ENCODE results near the gene GSE1. TPM values are rescaled to one million over a fixed set of nuclear protein-coding genes. Genes with fewer than 3 reads are reported as not detected.

The GSE1 gene
- total and polyA plus RNA-seq, 2 of the 13 experiments (the other 11 are each of a cell fraction or from before 2014, with no cell fraction given), result 16.1 to 31.2 TPM

DNA sequence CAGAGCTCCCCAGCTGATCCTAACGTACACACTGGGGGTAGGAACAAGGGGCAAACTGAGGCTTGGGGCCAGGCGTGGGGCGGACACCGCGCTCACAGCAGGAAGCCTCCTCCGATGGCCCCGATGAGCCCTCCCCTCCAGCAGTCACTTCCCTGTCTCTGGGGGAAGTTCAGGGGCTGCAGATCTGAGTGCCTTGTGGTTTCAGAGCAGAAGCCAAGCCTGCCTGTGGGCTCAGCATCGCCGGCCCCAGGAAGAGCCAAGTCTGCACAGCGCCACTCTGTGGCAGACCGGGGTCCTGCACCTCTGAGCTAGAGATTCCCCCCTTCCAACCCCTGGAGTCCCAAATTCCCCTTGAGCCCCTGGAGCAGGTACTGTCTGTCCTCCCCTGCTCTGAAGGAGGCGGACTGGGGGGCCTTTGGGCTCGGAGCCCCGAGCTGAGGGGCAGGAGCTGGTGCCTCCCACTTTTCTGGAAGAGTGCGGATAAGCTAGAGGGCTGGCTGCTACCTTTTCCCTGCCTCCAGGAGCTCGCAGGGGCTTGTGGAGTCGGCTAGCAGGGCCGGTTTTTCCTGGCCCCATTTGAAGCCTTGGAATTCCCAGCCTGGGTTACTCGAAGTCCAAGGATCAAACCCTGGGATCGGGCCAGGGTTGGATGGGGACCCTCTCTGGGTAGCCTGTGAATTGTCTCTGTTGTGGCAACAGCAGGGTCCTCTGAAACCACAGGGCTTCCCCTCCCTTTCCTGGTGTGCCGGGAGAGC is 2.9 kb downstream of the GSE1 start (continued):
- TF ChIP-seq, protein P1, sequence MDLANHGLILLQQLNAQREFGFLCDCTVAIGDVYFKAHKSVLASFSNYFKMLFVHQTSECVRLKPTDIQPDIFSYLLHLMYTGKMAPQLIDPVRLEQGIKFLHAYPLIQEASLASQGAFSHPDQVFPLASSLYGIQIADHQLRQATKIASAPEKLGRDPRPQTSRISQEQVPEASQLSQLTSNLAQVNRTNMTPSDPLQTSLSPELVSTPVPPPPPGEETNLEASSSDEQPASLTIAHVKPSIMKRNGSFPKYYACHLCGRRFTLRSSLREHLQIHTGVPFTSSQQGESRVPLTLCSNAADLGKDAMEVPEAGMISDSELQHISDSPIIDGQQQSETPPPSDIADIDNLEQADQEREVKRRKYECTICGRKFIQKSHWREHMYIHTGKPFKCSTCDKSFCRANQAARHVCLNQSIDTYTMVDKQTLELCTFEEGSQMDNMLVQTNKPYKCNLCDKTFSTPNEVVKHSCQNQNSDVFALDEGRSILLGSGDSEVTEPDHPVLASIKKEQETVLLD (CRISPR knock-in tag; IDR thresholded peaks at IDR 0.05; ENCODE audit: low read depth), result no peak
- TF ChIP-seq, protein P2, sequence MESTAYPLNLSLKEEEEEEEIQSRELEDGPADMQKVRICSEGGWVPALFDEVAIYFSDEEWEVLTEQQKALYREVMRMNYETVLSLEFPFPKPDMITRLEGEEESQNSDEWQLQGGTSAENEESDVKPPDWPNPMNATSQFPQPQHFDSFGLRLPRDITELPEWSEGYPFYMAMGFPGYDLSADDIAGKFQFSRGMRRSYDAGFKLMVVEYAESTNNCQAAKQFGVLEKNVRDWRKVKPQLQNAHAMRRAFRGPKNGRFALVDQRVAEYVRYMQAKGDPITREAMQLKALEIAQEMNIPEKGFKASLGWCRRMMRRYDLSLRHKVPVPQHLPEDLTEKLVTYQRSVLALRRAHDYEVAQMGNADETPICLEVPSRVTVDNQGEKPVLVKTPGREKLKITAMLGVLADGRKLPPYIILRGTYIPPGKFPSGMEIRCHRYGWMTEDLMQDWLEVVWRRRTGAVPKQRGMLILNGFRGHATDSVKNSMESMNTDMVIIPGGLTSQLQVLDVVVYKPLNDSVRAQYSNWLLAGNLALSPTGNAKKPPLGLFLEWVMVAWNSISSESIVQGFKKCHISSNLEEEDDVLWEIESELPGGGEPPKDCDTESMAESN (CRISPR knock-in tag; conservative IDR thresholded peaks at IDR 0.05), result 0 out of 2 replicates have a peak, but pooled peaks have one; percentile 25
- peak; percentile 77; the same call in 1 of the 2 replicates for TF ChIP-seq ZNF768 (CRISPR knock-in tag; IDR thresholded peaks at IDR 0.05)
- TF ChIP-seq ZNF333 (CRISPR knock-in tag; IDR thresholded peaks at IDR 0.05; ENCODE audit: borderline replicate concordance), result 0 out of 2 replicates have a peak, but pooled peaks have one; percentile 2
- TF ChIP-seq CBX1 (IDR thresholded peaks at IDR 0.05; ENCODE audit: low read depth), result no peak
- 0 out of 2 replicates have a peak, but pooled peaks have one; percentile 35 for TF ChIP-seq ZBTB20 (CRISPR knock-in tag; IDR thresholded peaks at IDR 0.05; ENCODE audit: borderline replicate concordance, low read depth)
- TF ChIP-seq ERF (CRISPR knock-in tag; IDR thresholded peaks at IDR 0.05), result 0 out of 2 replicates have a peak, but pooled peaks have one; percentile 34
- TF ChIP-seq, protein P3, sequence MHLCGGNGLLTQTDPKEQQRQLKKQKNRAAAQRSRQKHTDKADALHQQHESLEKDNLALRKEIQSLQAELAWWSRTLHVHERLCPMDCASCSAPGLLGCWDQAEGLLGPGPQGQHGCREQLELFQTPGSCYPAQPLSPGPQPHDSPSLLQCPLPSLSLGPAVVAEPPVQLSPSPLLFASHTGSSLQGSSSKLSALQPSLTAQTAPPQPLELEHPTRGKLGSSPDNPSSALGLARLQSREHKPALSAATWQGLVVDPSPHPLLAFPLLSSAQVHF (CRISPR knock-in tag; IDR thresholded peaks at IDR 0.05), result no peak
- peak; percentile 49 for TF ChIP-seq ZEB1 (IDR thresholded peaks at IDR 0.05; ENCODE audit: insufficient replicate concordance, low read depth)
- TF ChIP-seq HNRNPK (IDR thresholded peaks at IDR 0.05; ENCODE audit: low read depth, low read length, poor library complexity, severe bottlenecking), result no peak
- TF ChIP-seq ZNF430 (CRISPR knock-in tag; IDR thresholded peaks at IDR 0.05), result peak; percentile 23; the same call in 1 of the 2 replicates
- no peak for TF ChIP-seq SUZ12 (IDR thresholded peaks at IDR 0.05; ENCODE audit: low read depth, low read length)
- no peak for TF ChIP-seq CCAR2 (optimal IDR thresholded peaks at IDR 0.05; ENCODE audit: low read depth, low read length)
- TF ChIP-seq SOX6 (IDR thresholded peaks at IDR 0.05), result no peak
- no peak; the same call in 1 of the 2 replicates for TF ChIP-seq SOX6 (CRISPR knock-in tag; IDR thresholded peaks at IDR 0.05)
- TF ChIP-seq ZNF619 (CRISPR knock-in tag; IDR thresholded peaks at IDR 0.05), result no peak
- TF ChIP-seq ZNF773 (CRISPR knock-in tag; IDR thresholded peaks at IDR 0.05; ENCODE audit: borderline replicate concordance), result no peak
- TF ChIP-seq, protein P4, sequence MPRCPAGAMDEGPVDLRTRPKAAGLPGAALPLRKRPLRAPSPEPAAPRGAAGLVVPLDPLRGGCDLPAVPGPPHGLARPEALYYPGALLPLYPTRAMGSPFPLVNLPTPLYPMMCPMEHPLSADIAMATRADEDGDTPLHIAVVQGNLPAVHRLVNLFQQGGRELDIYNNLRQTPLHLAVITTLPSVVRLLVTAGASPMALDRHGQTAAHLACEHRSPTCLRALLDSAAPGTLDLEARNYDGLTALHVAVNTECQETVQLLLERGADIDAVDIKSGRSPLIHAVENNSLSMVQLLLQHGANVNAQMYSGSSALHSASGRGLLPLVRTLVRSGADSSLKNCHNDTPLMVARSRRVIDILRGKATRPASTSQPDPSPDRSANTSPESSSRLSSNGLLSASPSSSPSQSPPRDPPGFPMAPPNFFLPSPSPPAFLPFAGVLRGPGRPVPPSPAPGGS (CRISPR knock-in tag; IDR thresholded peaks at IDR 0.05), result no peak
- no peak for TF ChIP-seq ZBTB38 (CRISPR knock-in tag; IDR thresholded peaks at IDR 0.05)
- no peak for TF ChIP-seq ZKSCAN8 (CRISPR knock-in tag; IDR thresholded peaks at IDR 0.05; ENCODE audit: borderline replicate concordance)
- TF ChIP-seq ZNF230 (CRISPR knock-in tag; IDR thresholded peaks at IDR 0.05), result no peak
- TF ChIP-seq THAP11 (CRISPR knock-in tag; IDR thresholded peaks at IDR 0.05), result no peak
- no peak for TF ChIP-seq NCOR1 (IDR thresholded peaks at IDR 0.05; ENCODE audit: borderline replicate concordance, low read length)
- TF ChIP-seq, protein P5, sequence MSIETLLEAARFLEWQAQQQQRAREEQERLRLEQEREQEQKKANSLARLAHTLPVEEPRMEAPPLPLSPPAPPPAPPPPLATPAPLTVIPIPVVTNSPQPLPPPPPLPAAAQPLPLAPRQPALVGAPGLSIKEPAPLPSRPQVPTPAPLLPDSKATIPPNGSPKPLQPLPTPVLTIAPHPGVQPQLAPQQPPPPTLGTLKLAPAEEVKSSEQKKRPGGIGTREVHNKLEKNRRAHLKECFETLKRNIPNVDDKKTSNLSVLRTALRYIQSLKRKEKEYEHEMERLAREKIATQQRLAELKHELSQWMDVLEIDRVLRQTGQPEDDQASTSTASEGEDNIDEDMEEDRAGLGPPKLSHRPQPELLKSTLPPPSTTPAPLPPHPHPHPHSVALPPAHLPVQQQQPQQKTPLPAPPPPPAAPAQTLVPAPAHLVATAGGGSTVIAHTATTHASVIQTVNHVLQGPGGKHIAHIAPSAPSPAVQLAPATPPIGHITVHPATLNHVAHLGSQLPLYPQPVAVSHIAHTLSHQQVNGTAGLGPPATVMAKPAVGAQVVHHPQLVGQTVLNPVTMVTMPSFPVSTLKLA (IDR thresholded peaks at IDR 0.05), result no peak
